ENCODE results near the gene NRBP1. TPM values are rescaled to one million over a fixed set of nuclear protein-coding genes. Genes with fewer than 3 reads are reported as not detected.
A peak's percentile ranks its signal among the peaks of the same experiment; 100 is the strongest.

Gene NRBP1
- total and polyA plus RNA-seq, 9 of the 15 experiments (the other 6 are each of a cell fraction or from before 2014, with no cell fraction given) = 2.9 to 84.5 (median 36.9) TPM

DNA sequence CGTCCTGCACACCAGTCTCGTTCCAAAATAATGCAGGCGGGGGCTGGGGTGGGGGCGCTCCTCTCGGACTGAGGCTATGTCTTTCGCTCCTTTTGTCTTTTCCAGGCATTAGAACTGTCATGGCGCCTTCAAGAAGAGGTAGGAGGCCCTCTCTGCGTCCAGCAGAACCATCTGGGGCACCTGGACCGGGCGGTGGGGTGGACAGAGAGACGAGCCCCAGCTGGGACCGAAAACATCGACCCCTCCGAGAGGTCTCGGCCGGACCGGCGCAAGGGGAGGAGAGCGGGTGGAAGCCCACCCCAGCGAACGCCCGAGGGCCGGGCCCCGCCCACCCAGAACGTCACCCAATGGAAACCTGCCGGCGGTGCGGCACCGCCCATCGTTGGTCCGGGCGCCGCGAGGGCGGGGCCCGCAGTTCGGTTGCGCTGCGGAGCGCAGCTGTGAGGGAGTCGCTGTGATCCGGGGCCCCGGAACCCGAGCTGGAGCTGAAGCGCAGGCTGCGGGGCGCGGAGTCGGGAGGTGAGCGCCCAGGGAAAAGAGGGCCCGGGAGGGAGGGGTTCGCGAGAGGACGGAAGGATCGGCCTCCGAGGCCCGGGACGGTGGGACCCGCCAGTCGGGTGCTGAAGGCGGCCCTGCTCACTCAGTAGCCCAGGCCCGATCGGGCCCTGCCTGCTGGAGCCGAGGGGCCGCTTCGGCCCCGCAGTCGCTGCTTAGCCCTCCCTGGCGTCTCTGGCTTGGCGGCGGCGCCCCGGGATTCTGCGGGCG is at the start of gene NRBP1 (continued):
- TF ChIP-seq, protein P1, sequence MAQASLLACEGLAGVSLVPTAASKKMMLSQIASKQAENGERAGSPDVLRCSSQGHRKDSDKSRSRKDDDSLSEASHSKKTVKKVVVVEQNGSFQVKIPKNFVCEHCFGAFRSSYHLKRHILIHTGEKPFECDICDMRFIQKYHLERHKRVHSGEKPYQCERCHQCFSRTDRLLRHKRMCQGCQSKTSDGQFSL (CRISPR knock-in tag; IDR thresholded peaks at IDR 0.05) = peak; percentile 48; the same call in 1 of the 2 replicates
- TF ChIP-seq, protein P1 (tag; IDR thresholded peaks at IDR 0.05) = no peak
- TF ChIP-seq MYNN (IDR thresholded peaks at IDR 0.05) (no peak), MYNN (CRISPR knock-in tag; IDR thresholded peaks at IDR 0.05) (0 out of 2 replicates have a peak, but pooled peaks have one; percentile 62), CBFB (CRISPR knock-in tag; IDR thresholded peaks at IDR 0.05) (no peak), ZBTB8A (IDR thresholded peaks at IDR 0.05; ENCODE audit: partially characterized antibody) (no peak), GATAD2A (IDR thresholded peaks at IDR 0.05) (no peak), FOXA3 (CRISPR knock-in tag; conservative IDR thresholded peaks at IDR 0.05 in 1 of 2, IDR thresholded peaks at IDR 0.05 in 1 of 2) (no peak), POLR2AphosphoS5 (IDR thresholded peaks at IDR 0.05; ENCODE audit: control insufficient read depth, insufficient read depth, low read depth, low read length) (peak; percentile 80), SMAD4 (CRISPR knock-in tag; conservative IDR thresholded peaks at IDR 0.05) (peak; percentile 28; the same call in 1 of the 2 replicates), NCOR1 (IDR thresholded peaks at IDR 0.05) (no peak), ZFX (CRISPR knock-in tag; IDR thresholded peaks at IDR 0.05) (peak; percentile 97), HMG20A (CRISPR knock-in tag; conservative IDR thresholded peaks at IDR 0.05) (no peak), GABPB1 (CRISPR knock-in tag; IDR thresholded peaks at IDR 0.05) (peak; percentile 78; the same call in 1 of the 2 replicates), TOE1 (IDR thresholded peaks at IDR 0.05; ENCODE audit: borderline replicate concordance) (no peak; the same call in 1 of the 2 replicates), TOE1 (CRISPR knock-in tag; IDR thresholded peaks at IDR 0.05; ENCODE audit: borderline replicate concordance, low read depth) (no peak), MYC (IDR thresholded peaks at IDR 0.05; ENCODE audit: low read depth, low read length) (peak; percentile 18; the same call in 1 of the 2 replicates), MYC (CRISPR knock-in tag; IDR thresholded peaks at IDR 0.05; ENCODE audit: borderline replicate concordance, low read depth) (no peak), ZNF263 (CRISPR knock-in tag; IDR thresholded peaks at IDR 0.05; ENCODE audit: borderline replicate concordance) (0 out of 2 replicates have a peak, but pooled peaks have one; percentile 35)
- TF ChIP-seq, protein P2, sequence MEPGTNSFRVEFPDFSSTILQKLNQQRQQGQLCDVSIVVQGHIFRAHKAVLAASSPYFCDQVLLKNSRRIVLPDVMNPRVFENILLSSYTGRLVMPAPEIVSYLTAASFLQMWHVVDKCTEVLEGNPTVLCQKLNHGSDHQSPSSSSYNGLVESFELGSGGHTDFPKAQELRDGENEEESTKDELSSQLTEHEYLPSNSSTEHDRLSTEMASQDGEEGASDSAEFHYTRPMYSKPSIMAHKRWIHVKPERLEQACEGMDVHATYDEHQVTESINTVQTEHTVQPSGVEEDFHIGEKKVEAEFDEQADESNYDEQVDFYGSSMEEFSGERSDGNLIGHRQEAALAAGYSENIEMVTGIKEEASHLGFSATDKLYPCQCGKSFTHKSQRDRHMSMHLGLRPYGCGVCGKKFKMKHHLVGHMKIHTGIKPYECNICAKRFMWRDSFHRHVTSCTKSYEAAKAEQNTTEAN (CRISPR knock-in tag; IDR thresholded peaks at IDR 0.05) = peak; percentile 7; the same call in 1 of the 2 replicates
- TF ChIP-seq, protein P3, sequence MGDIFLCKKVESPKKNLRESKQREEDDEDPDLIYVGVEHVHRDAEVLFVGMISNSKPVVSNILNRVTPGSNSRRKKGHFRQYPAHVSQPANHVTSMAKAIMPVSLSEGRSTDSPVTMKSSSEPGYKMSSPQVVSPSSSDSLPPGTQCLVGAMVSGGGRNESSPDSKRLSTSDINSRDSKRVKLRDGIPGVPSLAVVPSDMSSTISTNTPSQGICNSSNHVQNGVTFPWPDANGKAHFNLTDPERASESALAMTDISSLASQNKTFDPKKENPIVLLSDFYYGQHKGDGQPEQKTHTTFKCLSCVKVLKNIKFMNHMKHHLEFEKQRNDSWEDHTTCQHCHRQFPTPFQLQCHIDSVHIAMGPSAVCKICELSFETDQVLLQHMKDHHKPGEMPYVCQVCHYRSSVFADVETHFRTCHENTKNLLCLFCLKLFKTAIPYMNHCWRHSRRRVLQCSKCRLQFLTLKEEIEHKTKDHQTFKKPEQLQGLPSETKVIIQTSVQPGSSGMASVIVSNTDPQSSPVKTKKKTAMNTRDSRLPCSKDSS (IDR thresholded peaks at IDR 0.05; ENCODE audit: low read depth, partially characterized antibody) = no peak
- TF ChIP-seq, protein P4, sequence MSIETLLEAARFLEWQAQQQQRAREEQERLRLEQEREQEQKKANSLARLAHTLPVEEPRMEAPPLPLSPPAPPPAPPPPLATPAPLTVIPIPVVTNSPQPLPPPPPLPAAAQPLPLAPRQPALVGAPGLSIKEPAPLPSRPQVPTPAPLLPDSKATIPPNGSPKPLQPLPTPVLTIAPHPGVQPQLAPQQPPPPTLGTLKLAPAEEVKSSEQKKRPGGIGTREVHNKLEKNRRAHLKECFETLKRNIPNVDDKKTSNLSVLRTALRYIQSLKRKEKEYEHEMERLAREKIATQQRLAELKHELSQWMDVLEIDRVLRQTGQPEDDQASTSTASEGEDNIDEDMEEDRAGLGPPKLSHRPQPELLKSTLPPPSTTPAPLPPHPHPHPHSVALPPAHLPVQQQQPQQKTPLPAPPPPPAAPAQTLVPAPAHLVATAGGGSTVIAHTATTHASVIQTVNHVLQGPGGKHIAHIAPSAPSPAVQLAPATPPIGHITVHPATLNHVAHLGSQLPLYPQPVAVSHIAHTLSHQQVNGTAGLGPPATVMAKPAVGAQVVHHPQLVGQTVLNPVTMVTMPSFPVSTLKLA (conservative IDR thresholded peaks at IDR 0.05) = peak in 1 of 2 experiments; percentile 58; a peak in 3 of 4 replicates

Measured in K562 (cell line).